ENCODE measurements around the gene NOL3. TPM values are rescaled to one million over a fixed set of nuclear protein-coding genes. Genes with fewer than 3 reads are reported as not detected.

NOL3 gene
- total and polyA plus RNA-seq, 2 of the 13 experiments (the other 11 are each of a cell fraction or from before 2014, with no cell fraction given), result 5.7 to 20.5 TPM

GRCh38 chr16:67164599-67165061 lies 5.7 kb upstream of the NOL3 start, which contains the start of gene HSF4 (continued):
- TF ChIP-seq XRCC5 (optimal IDR thresholded peaks at IDR 0.05; ENCODE audit: low read length) (peak; percentile 56), CC2D1A (CRISPR knock-in tag; IDR thresholded peaks at IDR 0.05) (no peak), ZNF329 (CRISPR knock-in tag; IDR thresholded peaks at IDR 0.05; ENCODE audit: low read depth) (peak; percentile 73; the same call in 1 of the 2 replicates), ZNF773 (CRISPR knock-in tag; IDR thresholded peaks at IDR 0.05; ENCODE audit: borderline replicate concordance) (peak; percentile 87; the same call in 1 of the 2 replicates), RBFOX2 (IDR thresholded peaks at IDR 0.05; ENCODE audit: low read depth, low read length) (0 out of 2 replicates have a peak, but pooled peaks have one; percentile 35), TOPORS (CRISPR knock-in tag; IDR thresholded peaks at IDR 0.05) (peak; percentile 94), ZNF34 (CRISPR knock-in tag; IDR thresholded peaks at IDR 0.05; ENCODE audit: borderline replicate concordance) (no peak), RFX5 (IDR thresholded peaks at IDR 0.05; ENCODE audit: low read depth, low read length) (no peak), ZKSCAN8 (CRISPR knock-in tag; IDR thresholded peaks at IDR 0.05; ENCODE audit: borderline replicate concordance) (peak; percentile 69; the same call in 1 of the 2 replicates), HNF1B (CRISPR knock-in tag; IDR thresholded peaks at IDR 0.05) (peak; percentile 85), MXI1 (IDR thresholded peaks at IDR 0.05; ENCODE audit: borderline replicate concordance, low read depth, low read length) (peak; percentile 86; the same call in 1 of the 3 replicates), SNAPC5 (CRISPR knock-in tag; IDR thresholded peaks at IDR 0.05; ENCODE audit: borderline replicate concordance) (peak; percentile 46; the same call in 1 of the 2 replicates), MTF1 (CRISPR knock-in tag; IDR thresholded peaks at IDR 0.05) (peak; percentile 78; the same call in 1 of the 2 replicates), MTF2 (CRISPR knock-in tag; IDR thresholded peaks at IDR 0.05; ENCODE audit: borderline replicate concordance) (0 out of 2 replicates have a peak, but pooled peaks have one; percentile 19), ZNF558 (CRISPR knock-in tag; IDR thresholded peaks at IDR 0.05; ENCODE audit: borderline replicate concordance) (peak; percentile 81; the same call in 1 of the 2 replicates), ZNF782 (CRISPR knock-in tag; IDR thresholded peaks at IDR 0.05; ENCODE audit: borderline replicate concordance) (0 out of 2 replicates have a peak, but pooled peaks have one; percentile 25), ATF3 (CRISPR knock-in tag; IDR thresholded peaks at IDR 0.05) (peak; percentile 54; the same call in 1 of the 2 replicates), PBX2 (CRISPR knock-in tag; IDR thresholded peaks at IDR 0.05) (no peak), TGIF2 (CRISPR knock-in tag; IDR thresholded peaks at IDR 0.05) (peak; percentile 79; the same call in 1 of the 2 replicates), DPF2 (CRISPR knock-in tag; IDR thresholded peaks at IDR 0.05; ENCODE audit: borderline replicate concordance, low read depth) (no peak), ZNF569 (CRISPR knock-in tag; IDR thresholded peaks at IDR 0.05; ENCODE audit: borderline replicate concordance) (no peak), SRSF4 (IDR thresholded peaks at IDR 0.05; ENCODE audit: low read depth, low read length, poor library complexity, severe bottlenecking) (no peak), SMC3 (IDR thresholded peaks at IDR 0.05; ENCODE audit: low read length) (no peak), SOX6 (IDR thresholded peaks at IDR 0.05) (no peak), SOX6 (CRISPR knock-in tag; IDR thresholded peaks at IDR 0.05) (peak; percentile 73), CAMTA2 (CRISPR knock-in tag; IDR thresholded peaks at IDR 0.05; ENCODE audit: borderline replicate concordance) (peak; percentile 83; the same call in 1 of the 2 replicates), NFKBIZ (CRISPR knock-in tag; IDR thresholded peaks at IDR 0.05) (0 out of 2 replicates have a peak, but pooled peaks have one; percentile 46), MYNN (CRISPR knock-in tag; IDR thresholded peaks at IDR 0.05; ENCODE audit: low read depth) (no peak), PLRG1 (conservative IDR thresholded peaks at IDR 0.05) (no peak)
